SU-DHL-6 (cell line): ENCODE results near the gene ANKRD49.

Experiments
- EZH2phosphoT487 ChIP-seq: fragments of 200-600 bp; sonication (generic), shearing (Covaris generic); conservative IDR thresholded peaks from 2 replicates; pipeline ENCODE4 v1.6.1; 2018; ENCODE audit warnings: mild to moderate bottlenecking, antibody characterized with exemption, low read length, moderate library complexity, mixed read lengths
- TF ChIP-seq, protein P1 (sequence below): fragments of 200-600 bp; sonication (generic); IDR thresholded peaks from one replicate; pipeline ENCODE4 v1.5.1; 2017; ENCODE audit warnings: antibody characterized with exemption, mild to moderate bottlenecking, low read length, moderate library complexity; ENCODE audit not compliant: insufficient read depth, poor library complexity, severe bottlenecking

GRCh38 chr11:94533206-94533605 is 39.4 kb downstream of the ANKRD49 start:
- TF ChIP-seq, protein P1, sequence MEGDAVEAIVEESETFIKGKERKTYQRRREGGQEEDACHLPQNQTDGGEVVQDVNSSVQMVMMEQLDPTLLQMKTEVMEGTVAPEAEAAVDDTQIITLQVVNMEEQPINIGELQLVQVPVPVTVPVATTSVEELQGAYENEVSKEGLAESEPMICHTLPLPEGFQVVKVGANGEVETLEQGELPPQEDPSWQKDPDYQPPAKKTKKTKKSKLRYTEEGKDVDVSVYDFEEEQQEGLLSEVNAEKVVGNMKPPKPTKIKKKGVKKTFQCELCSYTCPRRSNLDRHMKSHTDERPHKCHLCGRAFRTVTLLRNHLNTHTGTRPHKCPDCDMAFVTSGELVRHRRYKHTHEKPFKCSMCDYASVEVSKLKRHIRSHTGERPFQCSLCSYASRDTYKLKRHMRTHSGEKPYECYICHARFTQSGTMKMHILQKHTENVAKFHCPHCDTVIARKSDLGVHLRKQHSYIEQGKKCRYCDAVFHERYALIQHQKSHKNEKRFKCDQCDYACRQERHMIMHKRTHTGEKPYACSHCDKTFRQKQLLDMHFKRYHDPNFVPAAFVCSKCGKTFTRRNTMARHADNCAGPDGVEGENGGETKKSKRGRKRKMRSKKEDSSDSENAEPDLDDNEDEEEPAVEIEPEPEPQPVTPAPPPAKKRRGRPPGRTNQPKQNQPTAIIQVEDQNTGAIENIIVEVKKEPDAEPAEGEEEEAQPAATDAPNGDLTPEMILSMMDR: no peak
- TF ChIP-seq EZH2phosphoT487: no peak
